A549 (cell line): ENCODE measurements around the gene ANKS1B. TPM values are rescaled to one million over a fixed set of nuclear protein-coding genes. Genes with fewer than 3 reads are reported as not detected.

Experiments
- ATAC-seq, 2 experiments: fragments of 200-7000 bp in 1 of 2; fragments of >200 bp in 1 of 2; cut with Nextera tagmentation in 1 of 2; cut with Tn5 transposase in 1 of 2; 3 replicates each; pipeline versions ENCODE4 v1.8.0 to v1.9.1; 2018 to 2020; ENCODE audit warnings: mild to moderate bottlenecking in 1 of 2, moderate library complexity in 1 of 2
- CTCF ChIA-PET: fragments of 300-600 bp; sonication (Branson Sonifier 250); formaldehyde crosslinking; extraction: SDS; loops from one replicate; lab custom pipeline; 2021; ENCODE audit warnings: antibody characterized with exemption, inconsistent platforms; lab: Yijun Ruan, JAX
- POLR2A ChIA-PET: fragments of 350-600 bp; formaldehyde crosslinking; extraction: SDS; loops from one replicate; lab custom pipeline; 2021; ENCODE audit warnings: antibody characterized with exemption, inconsistent platforms; lab: Yijun Ruan, JAX
- DNase-seq, 2 experiments: peaks; one replicate each; pipeline versions ENCODE4 v3.0.0 to v3.0.0-alpha.2; 2011 to 2016; ENCODE audit warnings: low read depth in 1 of 2, low spot score in 1 of 2
- FAIRE-seq: peaks from 2 replicates; lab custom pipeline; 2011; peaks lifted over from hg19 to GRCh38; lab: Jason Lieb, UNC
- H3K27ac ChIP-seq, 2 experiments: fragments of >200 bp; sonication (Bioruptor Twin); formaldehyde crosslinking; 3 replicates each; pipeline ENCODE4 v1.5.1; 2016 to 2017
- H3K4me1 ChIP-seq: fragments of >200 bp; sonication (Bioruptor Twin); formaldehyde crosslinking; 3 replicates; pipeline ENCODE4 v1.6.1; 2016
- H3K4me2 ChIP-seq: fragments of >200 bp; sonication (Bioruptor Twin); formaldehyde crosslinking; 3 replicates; pipeline ENCODE4 v1.6.1; 2016
- H3K4me3 ChIP-seq: fragments of >200 bp; sonication (Bioruptor Twin); formaldehyde crosslinking; 3 replicates; pipeline ENCODE4 v1.5.1; 2016
- H3K9me3 ChIP-seq: fragments of >200 bp; sonication (Bioruptor Twin); formaldehyde crosslinking; 3 replicates; pipeline ENCODE4 v1.6.1; 2016
- BCL3 ChIP-seq: fragments of >200 bp; sonication (Bioruptor Twin); formaldehyde crosslinking; IDR thresholded peaks from 3 replicates; pipeline ENCODE4 v1.6.1; 2016
- CBX2 ChIP-seq: fragments of 200-600 bp; sonication (generic); IDR thresholded peaks from 2 replicates; pipeline ENCODE4 v1.6.1; 2016; ENCODE audit warnings: low read depth, mild to moderate bottlenecking, borderline replicate concordance
- CBX8 ChIP-seq: fragments of 200-600 bp; sonication (generic); IDR thresholded peaks from 2 replicates; pipeline ENCODE4 v1.6.1; 2016
- CEBPB ChIP-seq, 2 experiments: fragments of >200 bp in 1 of 2; sonication (Bioruptor Twin) in 1 of 2; formaldehyde crosslinking in 1 of 2; IDR thresholded peaks; 2 replicates each; pipeline ENCODE4 v1.6.1; 2012 to 2016
- CHD4 ChIP-seq: fragments of 200-600 bp; sonication (generic); IDR thresholded peaks from 2 replicates; pipeline ENCODE4 v1.6.1; 2016; ENCODE audit warnings: antibody characterized with exemption, mild to moderate bottlenecking, borderline replicate concordance
- CTCF ChIP-seq: fragments of >200 bp; sonication (Bioruptor Twin); formaldehyde crosslinking; IDR thresholded peaks from 3 replicates; pipeline ENCODE4 v1.5.1; 2016
- EHMT2 ChIP-seq: fragments of 200-600 bp; sonication (generic); IDR thresholded peaks from 2 replicates; pipeline ENCODE4 v1.6.1; 2016; ENCODE audit warnings: antibody characterized with exemption, low read depth, mild to moderate bottlenecking, moderate library complexity
- EP300 ChIP-seq, 2 experiments: fragments of >200 bp; sonication (Bioruptor Twin); formaldehyde crosslinking; IDR thresholded peaks; 2 replicates in 1 of 2; 3 replicates in 1 of 2; pipeline ENCODE4 v1.6.1; 2016 to 2017
- FOSB ChIP-seq: fragments of 250-450 bp; sonication (Bioruptor Pico); IDR thresholded peaks from 2 replicates; pipeline ENCODE4 v1.5.0; 2020; ENCODE audit warnings: mild to moderate bottlenecking, moderate library complexity
- FOXS1 ChIP-seq: fragments of 250-450 bp; sonication (Bioruptor Pico); IDR thresholded peaks from 2 replicates; pipeline ENCODE4 v1.5.0; 2020; ENCODE audit warnings: mild to moderate bottlenecking, moderate library complexity
- GATA3 ChIP-seq: IDR thresholded peaks from 2 replicates; pipeline ENCODE4 v1.6.1; 2012; ENCODE audit warnings: borderline replicate concordance
- HES2 ChIP-seq: fragments of >200 bp; sonication (Bioruptor Twin); formaldehyde crosslinking; IDR thresholded peaks from 2 replicates; pipeline ENCODE4 v1.6.1; 2016
- HMGXB4 ChIP-seq: fragments of 250-450 bp; sonication (Bioruptor Pico); IDR thresholded peaks from 2 replicates; pipeline ENCODE4 v1.5.0; 2021; ENCODE audit warnings: mild to moderate bottlenecking, moderate library complexity, borderline replicate concordance
- HOXA7 ChIP-seq: fragments of 250-450 bp; sonication (Bioruptor Pico); IDR thresholded peaks from 2 replicates; pipeline ENCODE4 v1.5.0; 2020; ENCODE audit warnings: mild to moderate bottlenecking, moderate library complexity
- HOXB5 ChIP-seq: fragments of 250-450 bp; sonication (Bioruptor Pico); IDR thresholded peaks from 2 replicates; pipeline ENCODE4 v1.5.0; 2020; ENCODE audit warnings: mild to moderate bottlenecking, moderate library complexity
- JUNB ChIP-seq: fragments of >200 bp; sonication (Bioruptor Twin); formaldehyde crosslinking; IDR thresholded peaks from 2 replicates; pipeline ENCODE4 v1.6.1; 2016
- MAFK ChIP-seq: fragments of 450-650 bp; IDR thresholded peaks from 2 replicates; pipeline ENCODE4 v1.6.1; 2014; ENCODE audit not compliant: partially characterized antibody
- MYC ChIP-seq: IDR thresholded peaks from 2 replicates; pipeline ENCODE4 v1.6.1; 2012; ENCODE audit warnings: mild to moderate bottlenecking, inconsistent platforms, low read length, improper control_type of control experiment, borderline replicate concordance
- NPAS2 ChIP-seq: fragments of 250-450 bp; sonication (Bioruptor Pico); IDR thresholded peaks from 2 replicates; pipeline ENCODE4 v1.8.0; 2022; ENCODE audit warnings: mild to moderate bottlenecking, moderate library complexity, borderline replicate concordance
- PBX3 ChIP-seq: IDR thresholded peaks from 2 replicates; pipeline ENCODE4 v1.6.1; 2012
- PHF8 ChIP-seq: fragments of 200-600 bp; sonication (generic); IDR thresholded peaks from 2 replicates; pipeline ENCODE4 v1.6.1; 2016; ENCODE audit warnings: low read depth, mild to moderate bottlenecking, antibody characterized with exemption, moderate library complexity, borderline replicate concordance
- POLR2AphosphoS2 ChIP-seq: conservative IDR thresholded peaks from 2 replicates; pipeline ENCODE4 v1.6.1; 2012; ENCODE audit warnings: low read length, improper control_type of control experiment, inconsistent platforms
- REST ChIP-seq: fragments of 200-600 bp; sonication (generic); IDR thresholded peaks from 2 replicates; pipeline ENCODE4 v1.6.1; 2016; ENCODE audit warnings: antibody characterized with exemption, mild to moderate bottlenecking, moderate library complexity
- RNF2 ChIP-seq: fragments of 200-600 bp; sonication (generic); IDR thresholded peaks from 2 replicates; pipeline ENCODE4 v1.6.1; 2016; ENCODE audit warnings: low read depth, mild to moderate bottlenecking, antibody characterized with exemption, moderate library complexity, borderline replicate concordance
- SMC3 ChIP-seq: fragments of >200 bp; sonication (Bioruptor Twin); formaldehyde crosslinking; IDR thresholded peaks from 3 replicates; pipeline ENCODE4 v1.6.1; 2018; ENCODE audit warnings: inconsistent platforms
- ZFP36 ChIP-seq: fragments of 450-650 bp; IDR thresholded peaks from 2 replicates; pipeline ENCODE4 v1.6.1; 2014; ENCODE audit warnings: borderline replicate concordance; ENCODE audit not compliant: partially characterized antibody
- ZNF302 ChIP-seq: fragments of 250-450 bp; sonication (Bioruptor Pico); IDR thresholded peaks from 2 replicates; pipeline ENCODE4 v1.9.0; 2021; ENCODE audit warnings: inconsistent platforms, mild to moderate bottlenecking, moderate library complexity
- WGBS: methylation state at CpG from one replicate; pipeline ENCODE4 v1.1.6; 2017; ENCODE audit errors: missing lambda C conversion rate; 5-methylcytosine and 5-hydroxymethylcytosine counted together
- polyA plus RNA-seq, 4 experiments: library from polyadenylated mRNA; depleted of rRNA in 3 of 4; stranded (reverse); fragments of >200 nt; fragmentation: RNase III in 1 of 4; extraction: RNeasy Plus Mini Kit Qiagen cat#74134 plus additional on column Dnase treatment in 1 of 4; gene quantifications; 2 replicates in 3 of 4; 3 replicates in 1 of 4; pipeline ENCODE4 v1.2.3, GENCODE V29; 2011 to 2017

Gene ANKS1B
- polyA plus RNA-seq, 2 of the 4 experiments (the other 2 are of a cell fraction): 1.5 to 2.2 TPM

GRCh38 chr12:99859126-99859525 is 125.6 kb downstream of the ANKS1B start:
- ATAC-seq: no peak
- 50% methylated on average over 1 of the region's 1 CpG for WGBS
- TF ChIP-seq CBX8 (no peak), CEBPB (IDR thresholded peaks at IDR 0.05) (no peak), HOXA7 (CRISPR knock-in tag) (no peak), CBX2 (no peak), MYC (no peak), JUNB (no peak), POLR2AphosphoS2 (no peak), GATA3 (no peak), RNF2 (no peak), PBX3 (no peak), HOXB5 (no peak), BCL3 (no peak), FOSB (CRISPR knock-in tag) (no peak), NPAS2 (CRISPR knock-in tag) (no peak), ZFP36 (no peak), REST (no peak), EP300 (IDR thresholded peaks at IDR 0.05) (no peak)
- FAIRE-seq: no peak
- Histone ChIP-seq H3K4me2 (no peak overlapping the region), H3K4me3 (no peak overlapping the region), H3K27ac (no peak overlapping the region), H3K4me1 (no peaks in the 10 kb centered on the region), H3K9me3 (no peaks in the 10 kb centered on the region)
- POLR2A ChIA-PET: no interaction called here
- DNase-seq: no peak
- CTCF ChIA-PET: no interaction called here

- WGBS: 59% methylated on average over 5 of the region's 5 CpGs
- POLR2A ChIA-PET: no interaction called here
- no peak for TF ChIP-seq SMC3
- no peak for TF ChIP-seq CHD4
- TF ChIP-seq HES2: no peak
- TF ChIP-seq BCL3: no peak
- no peak for TF ChIP-seq EHMT2
- no peak for TF ChIP-seq RNF2
- TF ChIP-seq EP300 (IDR thresholded peaks at IDR 0.05): no peak
- no peak for TF ChIP-seq PHF8
- no peak for TF ChIP-seq MAFK
- TF ChIP-seq HMGXB4 (CRISPR knock-in tag): no peak
- no peak for TF ChIP-seq FOXS1
- TF ChIP-seq CTCF: no peak
- no peak for TF ChIP-seq ZNF302
- TF ChIP-seq POLR2AphosphoS2: no peak
- no peak for TF ChIP-seq CEBPB (IDR thresholded peaks at IDR 0.05)
Observed at GRCh38 chr12:99852666-99853065, 132.1 kb downstream of the ANKS1B start.

More at GRCh38 chr12:99852666-99853065, 132.1 kb downstream of the ANKS1B start:
- Histone ChIP-seq H3K9me3 (no peaks in the 10 kb centered on the region), H3K27ac (no peak overlapping the region), H3K4me1 (no peaks in the 10 kb centered on the region), H3K4me2 (no peak overlapping the region), H3K4me3 (no peak overlapping the region)
- CTCF ChIA-PET: no interaction called here
- no peak for DNase-seq
- no peak for FAIRE-seq
- ATAC-seq: no peak
